SH-SY5Y (cell line): Measurements from ENCODE around the gene MST1.

Source experiments
- GATA2 ChIP-seq: IDR thresholded peaks from 2 replicates; pipeline ENCODE4 v1.6.1; 2011; ENCODE audit warnings: mild to moderate bottlenecking, low read depth, low read length
- GATA3 ChIP-seq: IDR thresholded peaks from 2 replicates; pipeline ENCODE4 v1.6.1; 2011; ENCODE audit warnings: low read depth, mild to moderate bottlenecking, low read length, moderate library complexity

Gene MST1

DNA sequence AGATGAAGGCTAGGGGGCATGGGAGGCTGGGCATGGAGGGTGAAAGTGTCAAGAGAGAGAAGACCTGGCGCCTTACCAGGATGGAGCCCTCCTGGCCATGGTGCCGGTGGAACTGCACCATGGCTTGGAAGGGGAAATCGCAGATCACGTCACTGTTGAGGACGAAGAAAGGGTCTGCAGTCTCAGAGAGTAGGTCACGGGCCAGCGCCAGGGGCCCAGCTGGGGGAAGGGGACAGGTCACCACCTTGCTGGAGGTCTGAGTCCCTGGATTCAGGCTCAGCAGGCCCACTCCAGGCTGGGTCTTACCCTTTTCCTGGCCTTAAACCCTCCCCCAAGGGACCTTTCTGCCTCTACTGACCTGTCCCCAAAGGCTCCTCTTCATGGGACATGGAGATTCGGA lies 33.6 kb upstream of the MST1 start:
- TF ChIP-seq GATA2 (no peak), GATA3 (no peak)

DNA sequence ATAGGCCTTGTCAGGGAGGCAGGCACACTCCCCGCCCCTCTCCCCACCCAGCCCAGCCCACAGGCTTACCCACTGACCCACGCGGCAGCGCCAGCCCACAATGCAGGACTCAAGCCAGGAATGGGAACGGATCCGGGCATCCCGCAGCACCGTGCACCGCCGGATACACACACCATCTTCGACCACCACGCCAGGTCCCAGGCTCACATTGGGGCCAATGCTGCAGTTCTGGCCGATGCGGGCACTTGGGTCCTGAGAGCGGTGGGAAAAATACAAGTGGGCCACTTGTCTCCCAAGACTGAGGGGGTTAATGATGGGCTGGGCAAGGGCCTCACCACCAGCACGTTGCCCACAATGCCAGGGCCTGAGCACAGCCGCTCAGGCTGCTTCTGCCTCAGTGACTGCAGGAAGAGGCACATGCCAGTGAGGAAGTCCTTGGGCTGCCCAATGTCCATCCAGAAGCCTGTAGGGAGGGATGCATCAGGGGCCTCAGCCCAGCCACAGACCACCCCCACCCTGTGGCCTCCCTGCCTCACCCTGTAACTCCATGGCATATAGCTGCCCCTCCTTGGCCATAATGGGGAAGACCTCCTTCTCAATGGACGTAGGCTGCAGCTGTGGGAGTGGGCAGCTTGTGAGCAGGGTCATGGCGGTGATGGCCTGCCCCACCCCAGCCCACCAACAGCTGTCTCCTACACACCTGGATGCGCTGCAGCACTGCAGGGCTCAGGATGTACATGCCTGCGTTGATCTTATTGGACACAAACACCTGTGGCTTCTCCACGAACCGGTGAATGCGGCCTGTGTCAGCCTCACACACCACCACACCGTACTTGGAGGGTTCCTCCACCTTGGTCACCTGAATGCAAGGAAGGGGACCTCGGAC lies 32.9 kb upstream of the MST1 start:
- TF ChIP-seq GATA3 (no peak), GATA2 (no peak)

DNA sequence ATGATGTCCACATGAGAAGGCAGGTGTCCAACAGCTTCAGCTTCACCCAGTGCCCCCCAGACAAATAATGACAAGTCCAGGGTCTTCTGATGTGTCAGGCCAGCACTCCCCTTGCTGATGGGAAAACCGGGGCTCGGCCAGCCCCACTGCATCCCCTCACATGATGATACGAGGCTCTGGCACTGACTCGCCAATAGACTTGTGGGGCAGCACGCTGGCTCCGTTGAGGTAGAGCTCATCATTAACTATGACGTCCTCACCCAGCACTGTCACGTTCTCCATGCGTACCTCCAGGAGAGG lies 32.3 kb upstream of the MST1 start:
- TF ChIP-seq GATA2: no peak
- TF ChIP-seq GATA3: no peak

DNA sequence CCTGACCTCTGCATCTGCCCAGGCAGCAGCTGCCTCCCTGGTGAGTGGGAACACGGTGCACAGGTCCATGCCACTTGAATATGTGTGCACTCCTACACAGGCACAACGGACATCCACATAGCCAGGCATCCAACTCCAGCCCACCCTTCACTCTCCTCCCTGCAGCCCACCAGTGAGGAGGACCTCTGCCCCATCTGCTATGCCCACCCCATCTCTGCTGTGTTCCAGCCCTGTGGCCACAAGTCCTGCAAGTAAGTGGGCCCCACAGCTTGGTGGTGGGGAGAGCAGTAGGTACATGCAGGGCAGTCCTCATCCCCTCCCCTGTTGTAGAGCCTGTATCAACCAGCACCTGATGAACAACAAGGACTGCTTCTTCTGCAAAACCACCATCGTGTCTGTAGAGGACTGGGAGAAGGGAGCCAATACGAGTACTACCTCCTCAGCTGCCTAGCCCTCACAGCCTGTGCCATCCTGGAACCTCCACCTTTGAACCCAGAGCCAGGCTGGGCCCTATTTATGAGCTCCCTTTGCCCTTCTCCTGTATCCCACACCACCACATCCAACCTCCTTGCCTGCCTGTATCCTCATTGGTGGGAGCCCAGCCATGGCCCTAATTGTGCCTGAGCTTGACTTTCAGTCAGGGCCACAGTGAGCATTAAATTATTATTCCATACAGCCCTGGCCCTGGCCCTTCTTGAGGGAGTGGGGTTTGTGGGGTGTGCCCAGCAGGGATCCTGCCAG lies 31.8 kb upstream of the MST1 start:
- no peak for TF ChIP-seq GATA3
- no peak for TF ChIP-seq GATA2

DNA sequence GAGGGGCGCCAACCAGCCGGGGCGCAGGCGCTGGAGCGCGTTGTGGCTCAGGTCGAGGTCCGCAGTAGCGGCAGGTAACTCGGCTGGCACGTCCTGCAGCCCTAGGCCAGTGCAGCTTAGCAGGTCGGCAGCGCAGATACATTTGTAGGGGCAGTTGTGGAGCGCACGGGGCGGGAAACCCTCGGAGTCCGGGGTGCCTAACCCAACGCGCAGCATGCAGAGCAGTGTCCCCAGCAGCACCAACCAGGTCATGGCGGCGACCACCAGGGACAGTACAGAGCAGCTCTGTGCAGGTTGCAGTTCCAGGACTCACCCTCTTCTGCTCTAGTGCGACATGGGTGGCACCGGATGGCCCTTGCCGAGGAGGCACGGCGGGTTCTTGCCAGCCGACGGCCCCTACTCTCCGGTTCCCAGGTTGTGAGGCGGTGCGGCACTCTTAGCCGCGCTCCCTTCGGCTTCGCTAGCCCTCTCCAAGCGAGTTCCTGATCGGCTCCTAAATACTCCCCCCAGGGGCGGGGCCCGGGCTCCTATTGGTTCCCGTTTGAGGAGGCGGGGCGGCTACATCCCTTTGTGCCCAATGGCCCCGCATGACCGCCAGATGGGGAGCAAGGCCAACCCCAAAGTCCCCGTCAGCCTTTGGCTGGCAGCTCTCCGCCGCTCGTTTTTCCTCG lies 30.1 kb upstream of the MST1 start, which contains the start of gene AMIGO3:
TSS of gene AMIGO3 (minus strand) at position 471 of the 671 bp plus-strand sequence. CDS start at position 252, 219 bp downstream.
- TF ChIP-seq GATA2: no peak
- TF ChIP-seq GATA3: no peak

DNA sequence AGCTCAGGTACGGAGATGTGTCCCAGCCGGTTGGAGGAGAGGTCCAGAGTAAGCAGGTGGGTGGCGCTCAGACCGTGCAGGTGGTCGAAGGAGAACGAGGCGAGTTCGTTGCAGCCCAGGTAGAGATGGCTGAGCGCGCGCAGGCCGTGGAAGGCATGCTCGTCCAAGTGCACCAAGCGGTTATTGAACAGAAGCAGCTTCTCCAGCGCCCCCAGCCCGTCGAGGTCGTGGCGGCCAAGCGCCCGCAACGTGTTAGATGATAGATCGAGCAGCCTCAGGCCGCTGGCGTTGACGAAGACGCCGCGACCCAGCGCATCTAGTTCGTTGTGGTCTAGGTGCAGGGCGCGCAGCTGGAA lies 29.6 kb upstream of the MST1 start:
- TF ChIP-seq GATA2 (no peak), GATA3 (no peak)

DNA sequence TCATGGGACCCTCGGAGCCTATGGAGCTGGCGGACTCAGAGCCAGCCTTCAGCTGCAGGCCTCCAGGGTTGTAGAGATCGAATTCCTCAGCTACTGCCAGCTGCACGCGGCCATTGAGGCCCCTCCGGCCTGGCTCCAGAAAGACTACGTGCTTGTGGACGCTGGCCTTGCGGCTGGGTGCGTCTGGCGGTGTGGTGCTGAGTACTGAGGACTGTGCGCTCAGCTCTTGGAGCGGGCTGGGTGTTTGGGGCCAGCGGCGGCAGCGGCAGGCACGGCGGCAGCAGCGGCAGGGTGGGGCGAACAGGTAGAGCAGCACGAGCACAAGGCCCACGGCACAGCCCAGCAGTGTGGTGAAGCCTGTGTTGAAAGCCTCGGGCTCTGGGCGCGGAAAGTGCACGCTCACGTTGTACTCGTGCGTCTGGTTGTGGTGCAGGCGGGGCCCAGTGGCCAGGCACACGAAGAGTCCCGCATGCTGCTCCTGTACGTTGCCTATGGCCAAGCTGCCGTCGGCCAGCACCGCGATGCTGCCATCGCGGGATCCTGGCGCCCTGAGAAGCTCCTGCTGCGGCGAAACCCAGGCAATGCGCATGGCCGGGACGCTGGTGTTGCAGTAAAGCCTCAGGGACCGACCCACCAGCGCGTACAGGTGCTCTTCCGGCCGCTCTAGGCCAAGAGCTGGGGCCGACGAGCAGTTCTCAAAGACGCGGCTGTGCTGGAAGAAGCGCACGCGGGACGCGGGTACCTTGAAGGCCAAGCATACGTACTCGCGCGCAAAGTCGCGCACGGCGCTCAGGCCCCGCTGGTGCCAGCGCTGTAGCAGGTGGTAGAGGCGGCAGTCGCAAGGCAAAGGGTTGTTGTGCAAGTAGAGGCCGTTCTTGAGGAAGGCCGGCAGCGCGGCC lies 28.9 kb upstream of the MST1 start:
- TF ChIP-seq GATA3: no peak
- no peak for TF ChIP-seq GATA2

DNA sequence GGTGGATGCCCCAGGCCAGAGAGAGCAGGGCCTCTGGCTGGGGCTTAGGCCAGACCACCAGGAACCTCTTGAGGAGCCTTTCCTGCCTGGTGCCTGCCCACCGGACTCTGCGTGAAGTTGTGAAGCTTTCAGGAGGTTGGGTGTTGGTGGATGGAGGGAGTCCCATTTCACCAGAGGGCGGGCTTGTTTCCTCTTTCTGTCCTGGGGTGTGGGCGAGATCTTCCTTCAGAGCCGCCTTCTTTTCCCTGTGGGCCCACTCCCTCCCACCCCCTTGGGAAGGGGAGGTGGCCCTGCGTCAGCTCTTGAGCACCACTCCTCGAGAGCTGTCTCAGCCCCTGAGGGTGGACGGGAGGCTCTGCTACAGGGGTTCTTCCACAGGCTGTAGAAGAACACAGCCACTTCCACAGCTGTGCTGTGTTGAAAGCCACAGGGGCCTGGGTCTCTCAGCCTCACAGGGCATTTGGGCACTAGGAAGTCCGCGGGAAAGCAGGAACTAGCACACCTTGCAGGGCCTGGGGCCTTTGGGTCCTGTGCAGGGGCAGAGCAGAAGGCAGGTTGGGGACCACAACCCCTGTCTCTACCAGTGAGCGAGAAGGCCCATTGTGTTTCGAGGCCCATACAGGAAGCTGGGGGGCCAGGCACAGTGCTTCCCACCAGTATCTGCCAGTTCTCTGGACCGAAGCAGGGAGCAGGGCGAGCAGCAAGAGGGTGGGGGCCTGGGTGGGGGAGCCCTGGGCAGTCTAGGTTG lies 28.1 kb upstream of the MST1 start:
- no peak for TF ChIP-seq GATA3
- TF ChIP-seq GATA2: no peak

DNA sequence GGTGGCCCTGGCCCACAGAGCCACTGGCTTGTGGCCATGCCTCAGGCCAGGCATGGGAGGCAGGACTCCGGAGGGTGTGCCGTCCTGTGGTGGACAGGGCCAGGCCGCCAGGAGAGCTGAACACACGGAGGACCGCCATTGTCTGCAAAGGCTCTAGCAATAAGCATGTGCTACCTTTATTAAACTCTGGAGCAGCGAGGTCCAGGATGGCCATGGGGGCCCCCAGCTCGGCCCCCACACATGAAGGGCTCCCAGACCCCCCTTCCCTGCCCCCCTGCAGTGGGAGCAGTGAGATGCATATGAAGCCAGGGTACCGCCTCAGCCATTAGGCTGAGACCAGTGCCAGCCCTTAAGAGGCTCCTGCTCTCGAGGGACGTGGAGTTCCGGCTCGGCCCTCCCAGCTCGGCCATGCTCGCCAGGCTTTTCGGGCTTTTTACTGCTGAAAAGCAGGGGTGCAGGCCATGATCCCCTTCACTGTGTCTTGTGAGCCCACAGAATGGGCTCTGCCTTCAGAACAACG lies 27.5 kb upstream of the MST1 start:
- TF ChIP-seq GATA2 (no peak), GATA3 (no peak)

DNA sequence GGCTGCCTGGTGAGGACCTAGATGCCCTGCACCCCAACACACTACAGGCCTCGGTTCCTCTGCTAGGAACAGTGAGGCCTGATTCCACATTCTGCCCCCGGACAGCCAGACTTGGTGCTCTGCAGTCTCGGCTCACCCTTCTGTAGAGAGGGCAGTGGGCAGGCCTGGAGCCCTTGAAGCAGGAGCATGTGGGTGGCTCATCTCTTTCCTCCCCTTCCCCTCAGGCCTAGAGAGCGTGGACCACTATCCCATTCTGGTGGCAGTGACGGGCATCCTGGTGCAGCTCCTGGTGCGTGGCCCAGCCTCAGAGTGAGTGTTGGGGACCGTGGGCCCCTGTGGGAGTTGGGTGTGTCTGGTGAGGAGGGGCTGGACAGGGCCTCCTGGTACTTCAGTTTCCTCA lies 26.9 kb upstream of the MST1 start:
- TF ChIP-seq GATA2 (no peak), GATA3 (no peak)

DNA sequence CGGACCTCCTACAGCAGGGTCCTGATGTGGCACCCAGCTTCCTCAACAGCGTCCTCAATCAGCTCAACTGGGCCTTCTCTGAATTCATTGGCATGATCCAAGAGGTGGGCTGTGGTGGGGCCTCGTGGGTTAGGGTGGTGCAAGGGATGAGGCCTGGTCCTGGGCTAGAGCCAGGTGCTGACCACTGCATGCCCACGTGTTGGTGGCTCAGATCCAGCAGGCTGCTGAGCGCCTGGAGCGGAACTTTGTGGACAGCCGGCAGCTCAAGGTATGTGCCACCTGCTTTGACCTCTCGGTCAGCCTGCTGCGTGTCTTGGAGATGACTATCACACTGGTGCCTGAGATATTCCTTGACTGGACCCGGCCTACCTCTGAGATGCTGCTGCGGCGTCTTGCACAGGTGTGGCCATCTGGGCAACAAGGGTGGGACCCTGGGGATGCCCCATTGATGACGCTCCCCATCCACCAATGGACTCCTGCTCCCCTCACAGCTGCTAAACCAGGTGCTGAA lies 26.4 kb upstream of the MST1 start:
- no peak for TF ChIP-seq GATA2

DNA sequence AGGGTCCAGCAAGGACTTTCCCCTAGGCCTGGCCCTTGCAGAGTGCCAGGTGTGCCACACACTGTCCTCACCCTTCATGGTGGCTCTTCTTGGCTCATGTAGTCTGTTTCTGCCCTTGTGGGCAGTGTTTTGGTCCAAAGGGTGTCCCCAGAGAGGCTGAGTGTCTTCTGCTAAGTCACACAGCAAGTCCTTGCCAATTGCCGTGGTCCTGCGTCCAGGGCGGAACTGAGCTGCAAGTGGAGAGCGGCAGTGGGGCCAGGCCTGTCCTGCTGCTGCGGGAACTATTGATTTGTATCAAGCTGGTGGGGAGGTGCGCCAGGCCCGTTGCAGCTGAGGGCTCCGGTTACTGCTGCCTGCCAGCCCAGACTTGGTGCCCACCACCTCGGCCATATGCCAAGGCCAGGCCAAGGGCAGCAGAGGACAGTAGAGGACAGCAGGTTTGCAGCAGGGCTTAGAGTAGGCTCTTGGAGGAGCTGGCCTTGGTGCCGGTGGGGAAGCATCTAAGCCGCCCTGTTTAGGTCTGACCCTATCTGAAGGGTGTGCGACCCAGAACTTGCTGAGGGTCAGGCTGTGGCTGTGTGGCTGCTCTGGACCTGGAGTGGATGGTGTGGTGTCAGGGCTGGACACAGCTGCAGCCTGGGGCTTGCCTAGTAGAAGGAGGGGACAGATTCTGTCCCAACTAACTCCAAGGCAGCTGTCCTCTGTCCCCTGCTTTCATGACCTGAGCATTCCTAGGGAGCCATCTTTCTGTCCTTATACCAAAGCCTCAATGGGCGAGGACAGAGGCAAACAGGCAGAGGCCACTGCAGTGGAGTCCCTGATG lies 25.7 kb upstream of the MST1 start:
- TF ChIP-seq GATA3 (no peak), GATA2 (no peak)
